Keratinocyte (primary cell): ENCODE measurements around the gene BMPER. TPM values are rescaled to one million over a fixed set of nuclear protein-coding genes. Genes with fewer than 3 reads are reported as not detected.

Experiments
- DNase-seq: peaks from one replicate; pipeline ENCODE4 v3.0.0-alpha.2; 2011; ENCODE audit warnings: low read depth, missing footprints, low spot score
- FAIRE-seq: peaks from 2 replicates; lab custom pipeline; 2011; peaks lifted over from hg19 to GRCh38; lab: Jason Lieb, UNC
- H2AFZ ChIP-seq: 2 replicates; pipeline ENCODE4 v1.6.0; 2012; ENCODE audit warnings: low read length, control low read depth, inconsistent platforms; ENCODE audit not compliant: control insufficient read depth
- H3K27ac ChIP-seq: 2 replicates; pipeline ENCODE4 v1.5.1; 2011; ENCODE audit warnings: low read length; ENCODE audit not compliant: control insufficient read depth, insufficient read depth
- H3K27me3 ChIP-seq: 3 replicates; pipeline ENCODE4 v1.6.0; 2011; ENCODE audit warnings: low read length; ENCODE audit not compliant: control insufficient read depth, insufficient read depth; ENCODE audit errors: extremely low read depth
- H3K36me3 ChIP-seq, 2 experiments: 2 replicates in 1 of 2; 3 replicates in 1 of 2; pipeline ENCODE4 v1.5.1; 2011; ENCODE audit warnings: low read length in 2 of 2, mild to moderate bottlenecking in 1 of 2; ENCODE audit not compliant: control insufficient read depth in 2 of 2, insufficient read depth in 2 of 2; ENCODE audit errors: extremely low read depth in 1 of 2
- H3K4me1 ChIP-seq: 3 replicates; pipeline ENCODE4 v1.5.1; 2011; ENCODE audit warnings: low read length; ENCODE audit not compliant: control insufficient read depth, insufficient read depth; ENCODE audit errors: extremely low read depth
- H3K4me2 ChIP-seq: 3 replicates; pipeline ENCODE4 v1.6.0; 2011; ENCODE audit warnings: low read depth, low read length; ENCODE audit not compliant: control insufficient read depth, insufficient read depth; ENCODE audit errors: extremely low read depth
- H3K4me3 ChIP-seq, 3 experiments: fragments of 200-600 bp in 1 of 3; sonication (generic) in 1 of 3; 2 replicates in 2 of 3; 3 replicates in 1 of 3; pipeline ENCODE4 v1.5.1; 2011 to 2016; ENCODE audit warnings: low read length in 3 of 3, mild to moderate bottlenecking in 3 of 3, control low read depth in 2 of 3, inconsistent platforms in 1 of 3, low read depth in 1 of 3, mixed read lengths in 1 of 3, mixed run types in 1 of 3, moderate library complexity in 1 of 3; ENCODE audit not compliant: control insufficient read depth in 2 of 3, insufficient read depth in 2 of 3; ENCODE audit errors: extremely low read depth in 1 of 3
- H3K79me2 ChIP-seq: 2 replicates; pipeline ENCODE4 v1.6.0; 2012; ENCODE audit warnings: low read length; ENCODE audit not compliant: control insufficient read depth, insufficient read depth
- H3K9ac ChIP-seq: 3 replicates; pipeline ENCODE4 v1.6.0; 2011; ENCODE audit warnings: low read length; ENCODE audit not compliant: control insufficient read depth, insufficient read depth; ENCODE audit errors: extremely low read depth
- H3K9me1 ChIP-seq: 3 replicates; pipeline ENCODE4 v1.6.0; 2011; ENCODE audit warnings: low read length; ENCODE audit not compliant: control insufficient read depth, insufficient read depth; ENCODE audit errors: extremely low read depth
- H3K9me3 ChIP-seq: 2 replicates; pipeline ENCODE4 v1.5.1; 2012; ENCODE audit warnings: low read depth, low read length; ENCODE audit not compliant: control insufficient read depth
- H4K20me1 ChIP-seq: 3 replicates; pipeline ENCODE4 v1.6.0; 2011; ENCODE audit warnings: low read length; ENCODE audit not compliant: control insufficient read depth, insufficient read depth; ENCODE audit errors: extremely low read depth
- EZH2 ChIP-seq: IDR thresholded peaks from one replicate; pipeline ENCODE4 v1.6.1; 2012; ENCODE audit warnings: inconsistent platforms, mild to moderate bottlenecking, low read length, moderate library complexity
- dilution Hi-C: fragments of 300-500 bp; cut with MboI; formaldehyde crosslinking; loops from one replicate; pipeline ENCODE4 v1.7.0; 2020; ENCODE audit warnings: low sequenced_read_pairs; ENCODE audit not compliant: extremely low pct_ligation_motif_present
- polyA plus RNA-seq, 5 experiments: library from polyadenylated mRNA; depleted of rRNA in 3 of 5; stranded (reverse) in 3 of 5; stranded (forward) in 1 of 5; unstranded in 1 of 5; fragments of >200 nt; gene quantifications; 1 replicate in 1 of 5; 2 replicates in 3 of 5; 3 replicates in 1 of 5; pipeline versions ENCODE4 v1.2.1 to v1.2.3, GENCODE V29; 2011 to 2012; ENCODE audit warnings: missing spikeins in 2 of 5, low read depth in 1 of 5, low replicate concordance in 1 of 5
- TF ChIP-seq, protein P1 (sequence below), 3 experiments: IDR thresholded peaks in 1 of 3; conservative IDR thresholded peaks in 1 of 3; optimal IDR thresholded peaks in 1 of 3; 2 replicates in 2 of 3; 3 replicates in 1 of 3; pipeline versions ENCODE3 to v1.5.1; 2011; ENCODE audit warnings: low read length in 3 of 3, mild to moderate bottlenecking in 3 of 3, moderate library complexity in 2 of 3, control low read depth in 1 of 3, inconsistent platforms in 1 of 3; ENCODE audit not compliant: insufficient read depth in 2 of 3; ENCODE audit errors: extremely low read depth in 1 of 3

Gene BMPER
- polyA plus RNA-seq, 1 donor (not counting 4 experiments of a cell fraction or from before 2014, with no cell fraction given): 0.67 TPM

DNA sequence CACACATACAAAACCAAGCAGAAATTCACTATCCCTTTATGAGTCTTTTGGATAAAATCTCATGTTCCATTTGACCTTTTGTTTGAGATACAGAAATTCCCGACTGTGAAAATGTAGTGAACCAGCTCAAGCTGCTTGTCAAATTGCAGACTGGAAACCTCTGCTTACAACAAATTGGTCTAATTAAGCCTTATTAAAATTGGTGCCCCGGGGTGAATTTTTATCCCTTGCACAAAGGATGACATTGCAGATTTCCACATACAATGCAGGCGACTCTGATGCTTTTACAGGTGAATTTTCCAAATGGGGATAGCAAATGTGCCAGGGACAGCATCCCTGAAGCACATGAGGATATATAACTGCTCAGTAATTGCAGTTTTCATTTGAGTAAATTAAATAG lies 257.3 kb downstream of the BMPER start:
- Histone ChIP-seq H3K4me3 (no peak overlapping the region), H3K27ac (no peak overlapping the region), H2AFZ (no peak overlapping the region)

GRCh38 chr7:34163956-34164355 lies 258.6 kb downstream of the BMPER start:
- Histone ChIP-seq H3K27ac (no peak overlapping the region), H3K27me3 (no peaks in the 10 kb centered on the region), H3K79me2 (no peaks in the 10 kb centered on the region), H3K4me3 (no peak overlapping the region), H3K4me1 (no peaks in the 10 kb centered on the region), H3K4me2 (no peak overlapping the region), H2AFZ (no peak overlapping the region), H3K36me3 (no peaks in the 10 kb centered on the region), H3K9me3 (no peaks in the 10 kb centered on the region), H4K20me1 (no peaks in the 10 kb centered on the region), H3K9me1 (no peaks in the 10 kb centered on the region), H3K9ac (no peak overlapping the region)
- FAIRE-seq (no peak), DNase-seq (no peak)
- TF ChIP-seq EZH2: no peak
- TF ChIP-seq, protein P1, sequence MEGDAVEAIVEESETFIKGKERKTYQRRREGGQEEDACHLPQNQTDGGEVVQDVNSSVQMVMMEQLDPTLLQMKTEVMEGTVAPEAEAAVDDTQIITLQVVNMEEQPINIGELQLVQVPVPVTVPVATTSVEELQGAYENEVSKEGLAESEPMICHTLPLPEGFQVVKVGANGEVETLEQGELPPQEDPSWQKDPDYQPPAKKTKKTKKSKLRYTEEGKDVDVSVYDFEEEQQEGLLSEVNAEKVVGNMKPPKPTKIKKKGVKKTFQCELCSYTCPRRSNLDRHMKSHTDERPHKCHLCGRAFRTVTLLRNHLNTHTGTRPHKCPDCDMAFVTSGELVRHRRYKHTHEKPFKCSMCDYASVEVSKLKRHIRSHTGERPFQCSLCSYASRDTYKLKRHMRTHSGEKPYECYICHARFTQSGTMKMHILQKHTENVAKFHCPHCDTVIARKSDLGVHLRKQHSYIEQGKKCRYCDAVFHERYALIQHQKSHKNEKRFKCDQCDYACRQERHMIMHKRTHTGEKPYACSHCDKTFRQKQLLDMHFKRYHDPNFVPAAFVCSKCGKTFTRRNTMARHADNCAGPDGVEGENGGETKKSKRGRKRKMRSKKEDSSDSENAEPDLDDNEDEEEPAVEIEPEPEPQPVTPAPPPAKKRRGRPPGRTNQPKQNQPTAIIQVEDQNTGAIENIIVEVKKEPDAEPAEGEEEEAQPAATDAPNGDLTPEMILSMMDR (optimal IDR thresholded peaks at IDR 0.05 in 1 of 3, IDR thresholded peaks at IDR 0.05 in 1 of 3, conservative IDR thresholded peaks at IDR 0.05 in 1 of 3; ENCODE audit: extremely low read depth in 1 of 3, insufficient read depth in 2 of 3, low read length in 3 of 3): no peak
- dilution Hi-C loops: no loop called here

More for the DNA sequence above, 257.3 kb downstream of the BMPER start:
- no peaks in the 10 kb centered on the region for H3K4me1 ChIP-seq
- no peaks in the 10 kb centered on the region for H3K27me3 ChIP-seq
- no peaks in the 10 kb centered on the region for H3K79me2 ChIP-seq
- dilution Hi-C loops: no loop called here
- H3K36me3 ChIP-seq: no peaks in the 10 kb centered on the region
- FAIRE-seq (no peak), DNase-seq (no peak)
- no peak overlapping the region for H3K4me2 ChIP-seq
- H3K9me1 ChIP-seq: no peaks in the 10 kb centered on the region
- H3K9me3 ChIP-seq: no peaks in the 10 kb centered on the region
- TF ChIP-seq, protein P1 (optimal IDR thresholded peaks at IDR 0.05 in 1 of 3, IDR thresholded peaks at IDR 0.05 in 1 of 3, conservative IDR thresholded peaks at IDR 0.05 in 1 of 3; ENCODE audit: extremely low read depth in 1 of 3, insufficient read depth in 2 of 3, low read length in 3 of 3): no peak
- TF ChIP-seq EZH2: no peak
- no peaks in the 10 kb centered on the region for H4K20me1 ChIP-seq
- H3K9ac ChIP-seq: no peak overlapping the region
